OCI-LY3 (cell line): ENCODE results near the gene ZNF385D.

Experiments
- EZH2phosphoT487 ChIP-seq: fragments of 200-600 bp; shearing (Covaris generic); IDR thresholded peaks from 2 replicates; pipeline ENCODE4 v1.6.1; 2018; ENCODE audit warnings: antibody characterized with exemption, mixed run types, low read depth
- TF ChIP-seq, protein P1 (sequence below): fragments of 200-600, 300-600 bp; sonication (generic); IDR thresholded peaks from 2 replicates; pipeline ENCODE4 v1.5.1; 2014; ENCODE audit warnings: antibody characterized with exemption, low read length, low read depth

- TF ChIP-seq, protein P1, sequence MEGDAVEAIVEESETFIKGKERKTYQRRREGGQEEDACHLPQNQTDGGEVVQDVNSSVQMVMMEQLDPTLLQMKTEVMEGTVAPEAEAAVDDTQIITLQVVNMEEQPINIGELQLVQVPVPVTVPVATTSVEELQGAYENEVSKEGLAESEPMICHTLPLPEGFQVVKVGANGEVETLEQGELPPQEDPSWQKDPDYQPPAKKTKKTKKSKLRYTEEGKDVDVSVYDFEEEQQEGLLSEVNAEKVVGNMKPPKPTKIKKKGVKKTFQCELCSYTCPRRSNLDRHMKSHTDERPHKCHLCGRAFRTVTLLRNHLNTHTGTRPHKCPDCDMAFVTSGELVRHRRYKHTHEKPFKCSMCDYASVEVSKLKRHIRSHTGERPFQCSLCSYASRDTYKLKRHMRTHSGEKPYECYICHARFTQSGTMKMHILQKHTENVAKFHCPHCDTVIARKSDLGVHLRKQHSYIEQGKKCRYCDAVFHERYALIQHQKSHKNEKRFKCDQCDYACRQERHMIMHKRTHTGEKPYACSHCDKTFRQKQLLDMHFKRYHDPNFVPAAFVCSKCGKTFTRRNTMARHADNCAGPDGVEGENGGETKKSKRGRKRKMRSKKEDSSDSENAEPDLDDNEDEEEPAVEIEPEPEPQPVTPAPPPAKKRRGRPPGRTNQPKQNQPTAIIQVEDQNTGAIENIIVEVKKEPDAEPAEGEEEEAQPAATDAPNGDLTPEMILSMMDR: no peak
- TF ChIP-seq EZH2phosphoT487: no peak
Measured at GRCh38 chr3:21750080-21750696, 822 bp downstream of the ZNF385D start.
